Left kidney (tissue), 2 donors: ENCODE measurements around the gene CREBBP. TPM values are rescaled to one million over a fixed set of nuclear protein-coding genes. Genes with fewer than 3 reads are reported as not detected.

Experiments used
- DNase-seq: peaks from one replicate; pipeline ENCODE4 v3.0.0-alpha.2; 2013
- polyA plus RNA-seq: library from polyadenylated mRNA; unstranded; fragments of 120-200 nt; gene quantifications from one replicate; pipeline ENCODE4 v1.2.1, GENCODE V29; 2013; ENCODE audit not compliant: insufficient read length

CREBBP gene
- polyA plus RNA-seq, 1 donor = 110 TPM

- no peak for DNase-seq
Observed at GRCh38 chr16:3881499-3881990, 1.0 kb upstream of the CREBBP start.

DNA sequence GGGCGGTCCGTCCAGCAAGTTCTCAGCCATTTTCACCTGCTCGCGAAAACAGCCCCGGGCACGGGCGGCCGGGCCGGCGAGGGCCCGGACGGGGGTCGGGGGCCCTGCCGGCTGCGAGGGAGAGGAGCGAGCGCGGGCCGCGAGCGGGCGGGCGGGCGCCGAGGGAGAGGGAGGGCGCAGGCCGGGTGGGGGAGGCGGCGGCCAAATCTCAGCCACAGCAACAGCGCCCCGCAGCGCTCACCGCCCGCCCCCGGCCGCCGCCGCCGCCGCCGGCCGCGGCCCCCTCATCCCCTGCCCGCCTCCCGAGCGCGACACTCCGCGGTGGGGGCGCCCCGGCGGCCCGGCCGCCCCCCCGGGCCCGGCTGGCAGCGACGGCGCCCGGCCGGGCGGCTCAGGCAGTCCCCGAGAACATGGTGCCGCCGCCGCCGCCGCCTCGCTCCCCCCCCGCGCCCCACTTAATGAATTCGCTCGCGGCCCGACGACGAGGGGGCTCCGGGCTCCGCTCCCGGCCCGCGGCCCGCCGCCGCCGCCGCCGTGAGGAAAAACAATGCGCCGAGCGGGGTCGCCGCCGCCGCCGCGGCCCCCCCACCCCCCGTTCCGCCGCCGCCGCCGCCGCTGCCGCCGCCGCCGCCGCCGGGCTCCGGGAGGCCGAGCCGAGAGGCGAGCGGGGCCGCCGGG lies 487 bp downstream of the CREBBP start:
- DNase-seq = peak; percentile 57

DNA sequence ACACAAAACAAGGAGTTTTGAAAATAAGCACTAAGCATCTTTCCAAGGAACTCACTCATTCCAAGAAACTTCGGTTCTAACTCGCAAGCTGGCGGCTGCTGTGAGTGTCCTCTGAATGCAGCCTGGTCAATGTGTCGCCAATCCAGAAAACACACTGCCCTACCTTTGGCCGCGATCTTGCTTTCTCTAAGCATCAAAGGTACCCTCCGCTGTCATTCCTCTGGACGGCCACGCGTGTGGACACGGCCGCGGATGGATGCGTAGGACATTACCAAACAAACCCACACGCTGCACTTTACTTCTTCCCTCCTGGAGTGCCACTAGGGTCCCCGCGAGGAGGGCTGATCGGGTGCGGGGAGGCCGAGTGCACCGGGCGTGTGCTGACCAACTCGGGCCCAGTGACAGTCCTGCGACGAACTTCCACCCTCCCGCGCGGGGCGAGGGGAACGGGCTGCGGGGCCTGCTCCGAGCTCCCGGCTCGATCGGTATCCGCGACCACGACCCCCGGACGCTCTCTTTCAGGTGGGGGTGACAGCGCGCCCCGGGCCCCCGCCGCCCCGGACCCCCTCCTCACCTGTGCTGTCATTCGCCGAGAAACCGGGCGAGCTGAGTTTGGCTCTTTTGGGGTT lies 1.1 kb downstream of the CREBBP start:
- DNase-seq = no peak

DNA sequence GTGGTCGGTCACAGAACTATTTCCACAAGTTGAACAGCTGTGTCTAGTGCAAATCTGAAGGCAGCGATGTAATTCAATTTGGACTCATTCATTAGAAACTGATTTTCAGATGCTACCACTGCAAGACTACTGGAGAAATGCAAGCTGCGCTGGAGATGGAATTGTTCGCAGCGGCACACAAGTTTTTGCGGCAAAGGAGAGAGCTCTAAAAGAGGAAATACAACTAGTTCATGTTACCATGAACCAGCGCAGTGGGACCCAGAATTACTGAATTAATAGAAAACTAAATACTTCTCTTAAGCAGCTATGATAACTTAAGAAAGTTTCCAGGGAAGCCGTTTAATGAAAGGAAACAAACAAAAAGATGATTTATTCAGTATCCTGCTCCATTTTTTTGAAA lies 1.9 kb downstream of the CREBBP start:
- no peak for DNase-seq

DNA sequence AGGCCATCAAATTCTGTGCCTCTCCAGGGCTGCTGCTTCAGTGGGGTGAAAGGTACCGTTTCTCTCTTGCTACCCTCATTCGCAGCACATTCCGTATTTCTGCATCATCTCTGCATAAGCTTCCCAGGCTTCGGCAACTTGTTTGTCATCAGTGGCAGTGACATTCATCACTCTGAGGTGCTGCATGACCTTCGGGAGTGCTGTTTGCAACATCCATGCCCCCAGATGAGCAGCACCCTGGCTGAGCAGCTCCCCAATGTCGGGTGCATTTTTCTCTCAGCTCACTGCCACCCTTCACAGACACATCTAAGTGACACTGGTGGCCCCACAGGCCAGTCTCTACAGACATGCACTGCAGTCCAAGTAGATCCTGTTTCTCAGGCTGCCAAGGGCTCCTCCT lies 3.8 kb downstream of the CREBBP start:
- DNase-seq = no peak

GRCh38 chr16:3876160-3876559 lies 4.4 kb downstream of the CREBBP start:
- no peak for DNase-seq

GRCh38 chr16:3874794-3875692 lies 5.5 kb downstream of the CREBBP start:
- DNase-seq = no peak

DNA sequence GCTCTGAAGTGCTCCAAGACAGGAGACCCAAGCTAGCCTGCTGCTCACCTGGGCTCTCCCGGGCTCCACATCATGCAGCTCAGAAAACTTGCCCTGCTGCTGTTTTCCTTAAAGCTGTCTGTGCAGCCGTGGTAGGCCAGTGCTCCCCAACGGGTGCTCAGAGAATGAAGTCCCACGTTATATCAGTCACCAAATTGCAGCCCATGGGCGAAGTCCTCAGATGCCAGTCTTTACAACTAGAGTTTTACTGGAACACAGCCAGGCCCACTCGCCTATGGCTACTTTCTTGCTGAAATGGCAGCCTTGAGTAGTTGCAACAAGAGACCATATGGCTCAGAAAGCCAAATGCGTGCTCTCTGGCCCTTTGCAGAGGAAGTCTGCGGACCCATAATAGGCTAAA lies 6.3 kb downstream of the CREBBP start:
- DNase-seq = no peak

DNA sequence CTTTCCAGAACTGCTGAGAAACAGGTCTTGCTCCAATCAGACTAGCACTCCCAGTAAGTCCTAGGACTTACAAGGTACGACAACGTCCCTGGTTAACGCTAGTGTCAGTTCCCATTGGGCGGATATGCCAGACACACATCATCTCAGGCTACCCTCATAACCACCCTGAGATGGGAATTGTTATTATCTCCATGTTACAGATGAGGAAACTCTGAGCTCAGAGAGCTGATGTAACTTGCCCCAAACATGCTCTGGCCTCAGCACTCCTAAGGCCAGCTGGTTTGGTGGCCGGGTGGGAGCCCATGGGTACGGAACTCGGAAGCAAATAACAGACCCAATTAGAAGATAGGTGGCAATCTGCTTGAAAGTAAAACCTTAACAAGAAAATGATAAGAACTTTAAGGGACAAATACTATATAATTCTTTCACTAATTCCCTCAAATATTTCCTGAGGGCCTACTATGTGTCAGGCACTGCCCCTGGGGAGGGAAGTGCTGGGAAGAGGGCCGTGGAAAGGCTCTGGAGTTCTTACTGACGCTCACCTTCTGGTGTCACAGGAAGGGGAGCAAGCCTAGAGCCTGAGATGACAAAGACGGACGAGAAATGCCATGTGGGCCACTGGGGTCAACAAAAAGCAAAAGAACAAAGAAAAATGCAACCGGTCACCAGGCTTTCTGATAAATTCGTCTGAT lies 6.9 kb downstream of the CREBBP start:
- no peak for DNase-seq

- no peak for DNase-seq
Observed at GRCh38 chr16:3872216-3872895, 8.2 kb downstream of the CREBBP start.

GRCh38 chr16:3868967-3869366 lies 11.5 kb downstream of the CREBBP start:
- DNase-seq = no peak

DNA sequence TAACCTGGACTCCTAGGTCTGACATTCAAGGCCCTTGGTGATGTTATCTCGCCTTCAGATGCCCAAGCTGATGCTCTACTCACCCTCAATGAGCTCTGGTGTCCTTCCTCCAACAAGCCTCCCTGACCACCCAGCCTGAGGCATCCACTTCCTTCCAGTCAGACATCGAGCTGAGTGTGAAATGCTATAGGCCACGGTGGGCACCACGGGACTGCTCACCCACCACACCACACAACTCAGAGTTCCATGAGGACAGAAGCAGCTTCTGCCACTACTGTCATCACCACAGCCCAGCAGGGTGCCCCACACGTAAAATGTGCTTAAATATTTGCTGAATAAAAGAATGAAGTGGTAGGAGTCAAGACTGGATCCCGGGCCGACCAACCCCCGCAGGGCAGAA lies 12.0 kb downstream of the CREBBP start:
- DNase-seq = no peak

DNA sequence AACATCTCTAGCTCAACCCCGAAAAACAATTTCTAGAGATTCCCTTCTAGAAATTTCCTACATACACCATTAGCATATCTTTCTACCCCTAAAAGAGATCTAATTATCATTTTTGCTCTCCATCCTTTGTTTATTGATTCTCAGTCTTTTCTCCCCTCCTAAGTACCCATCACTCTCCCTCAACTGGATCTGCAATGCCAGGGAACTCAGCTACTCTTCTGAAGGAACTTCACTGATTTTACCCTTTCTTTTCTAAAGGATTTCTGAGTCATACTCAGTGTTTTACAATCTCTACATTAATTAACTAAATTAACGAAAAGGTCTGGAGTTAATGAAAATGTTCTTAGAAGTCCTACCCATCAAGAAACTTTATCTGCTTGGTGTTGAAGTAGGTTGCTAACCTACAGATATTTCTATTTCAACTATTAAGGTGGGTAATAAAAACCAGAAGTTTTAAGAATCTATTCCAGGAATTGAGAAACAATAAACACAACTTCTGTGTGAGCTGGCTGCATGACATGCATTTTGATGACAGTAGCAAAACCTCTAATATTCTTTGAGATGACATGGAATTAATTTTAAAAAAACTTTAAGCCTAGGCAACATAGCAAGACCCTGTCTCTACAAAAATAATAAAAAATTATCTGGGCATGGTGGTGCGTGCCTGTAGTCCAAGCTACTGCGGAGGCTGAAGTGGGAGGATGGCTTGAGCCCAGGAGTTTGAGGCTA lies 13.6 kb downstream of the CREBBP start:
- no peak for DNase-seq

GRCh38 chr16:3865241-3865640 lies 15.3 kb downstream of the CREBBP start:
- no peak for DNase-seq

GRCh38 chr16:3864562-3864961 lies 16.0 kb downstream of the CREBBP start:
- no peak for DNase-seq

DNA sequence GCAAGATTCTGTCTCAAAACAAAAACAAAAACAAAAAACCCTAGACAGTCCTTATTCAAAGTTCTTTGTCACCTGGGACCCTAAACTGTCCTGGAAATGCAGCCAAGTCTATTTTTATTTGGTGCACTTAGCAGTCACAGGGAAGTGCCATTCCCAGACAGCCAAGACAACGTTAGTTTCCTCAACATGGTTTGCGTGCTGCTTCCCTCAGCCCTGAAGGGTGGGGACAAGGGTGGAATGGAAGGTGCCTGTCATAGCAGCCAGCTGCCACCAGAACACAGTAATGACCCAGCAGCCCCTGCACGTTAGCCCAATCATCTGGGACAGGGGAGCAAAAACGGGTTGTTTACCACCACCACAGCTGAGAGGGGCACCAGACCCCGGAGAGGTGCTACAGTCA lies 16.9 kb downstream of the CREBBP start:
- no peak for DNase-seq

GRCh38 chr16:3861808-3862451 lies 18.6 kb downstream of the CREBBP start:
- no peak for DNase-seq

DNA sequence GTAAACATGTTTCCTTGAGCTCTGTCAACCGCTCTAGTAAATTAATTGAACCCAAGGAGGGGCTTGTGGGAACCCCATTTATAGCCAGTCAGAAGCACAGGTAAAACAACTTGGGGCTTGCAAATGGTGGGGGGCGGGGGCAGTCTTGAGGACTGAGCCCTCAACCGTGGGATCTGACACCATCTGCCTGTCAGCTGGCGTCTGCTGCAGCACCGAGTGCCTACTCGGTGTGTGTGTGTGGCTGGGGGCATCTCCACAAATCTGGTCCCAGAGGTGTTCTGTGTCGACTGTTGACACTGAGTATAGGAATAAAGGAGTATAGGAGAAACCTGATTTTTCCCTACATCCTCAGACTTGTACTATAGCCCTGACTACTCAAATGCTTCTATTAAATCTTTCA lies 20.6 kb downstream of the CREBBP start:
- DNase-seq = no peak

- DNase-seq = no peak
Observed at GRCh38 chr16:3858801-3859200, 21.7 kb downstream of the CREBBP start.
